ENCODE measurements around the gene MUC5AC. TPM values are rescaled to one million over a fixed set of nuclear protein-coding genes. Genes with fewer than 3 reads are reported as not detected.

MUC5AC gene
- total RNA-seq, 1 donor from 2014 or later, result not detected

DNA sequence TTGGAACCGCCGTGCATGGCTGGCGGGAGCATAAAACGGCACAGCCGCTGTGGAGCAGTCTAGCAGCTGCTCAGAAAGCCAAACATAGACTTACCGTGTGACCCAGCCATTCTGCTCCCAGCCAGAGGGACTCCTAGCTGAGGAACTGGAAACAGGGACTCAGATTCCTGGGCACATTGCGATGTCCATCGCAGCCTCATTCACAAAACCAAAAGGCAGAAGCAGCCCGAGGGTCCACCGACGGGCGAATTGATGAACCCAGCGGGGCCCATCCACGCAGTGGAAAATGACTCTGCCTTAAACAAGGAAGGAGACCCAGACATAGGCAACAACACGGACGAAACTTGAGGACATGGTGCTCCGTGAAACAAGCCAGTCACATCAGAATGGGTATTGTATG lies 59.4 kb downstream of the MUC5AC start:
- DNase-seq (ENCODE audit: low read depth), result no peak
- H3K27me3 ChIP-seq (ENCODE audit: control insufficient read depth, insufficient read depth, low read length), result peaks cover 3% of the 10 kb centered on the region
- no peaks in the 10 kb centered on the region for H3K36me3 ChIP-seq (ENCODE audit: control insufficient read depth, insufficient read depth, low read length)
- no peak overlapping the region for H3K4me3 ChIP-seq (ENCODE audit: low read depth, low read length)
- TF ChIP-seq, protein P1, sequence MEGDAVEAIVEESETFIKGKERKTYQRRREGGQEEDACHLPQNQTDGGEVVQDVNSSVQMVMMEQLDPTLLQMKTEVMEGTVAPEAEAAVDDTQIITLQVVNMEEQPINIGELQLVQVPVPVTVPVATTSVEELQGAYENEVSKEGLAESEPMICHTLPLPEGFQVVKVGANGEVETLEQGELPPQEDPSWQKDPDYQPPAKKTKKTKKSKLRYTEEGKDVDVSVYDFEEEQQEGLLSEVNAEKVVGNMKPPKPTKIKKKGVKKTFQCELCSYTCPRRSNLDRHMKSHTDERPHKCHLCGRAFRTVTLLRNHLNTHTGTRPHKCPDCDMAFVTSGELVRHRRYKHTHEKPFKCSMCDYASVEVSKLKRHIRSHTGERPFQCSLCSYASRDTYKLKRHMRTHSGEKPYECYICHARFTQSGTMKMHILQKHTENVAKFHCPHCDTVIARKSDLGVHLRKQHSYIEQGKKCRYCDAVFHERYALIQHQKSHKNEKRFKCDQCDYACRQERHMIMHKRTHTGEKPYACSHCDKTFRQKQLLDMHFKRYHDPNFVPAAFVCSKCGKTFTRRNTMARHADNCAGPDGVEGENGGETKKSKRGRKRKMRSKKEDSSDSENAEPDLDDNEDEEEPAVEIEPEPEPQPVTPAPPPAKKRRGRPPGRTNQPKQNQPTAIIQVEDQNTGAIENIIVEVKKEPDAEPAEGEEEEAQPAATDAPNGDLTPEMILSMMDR (IDR thresholded peaks at IDR 0.05; ENCODE audit: insufficient read depth, low read length, poor library complexity, severe bottlenecking), result no peak

DNA sequence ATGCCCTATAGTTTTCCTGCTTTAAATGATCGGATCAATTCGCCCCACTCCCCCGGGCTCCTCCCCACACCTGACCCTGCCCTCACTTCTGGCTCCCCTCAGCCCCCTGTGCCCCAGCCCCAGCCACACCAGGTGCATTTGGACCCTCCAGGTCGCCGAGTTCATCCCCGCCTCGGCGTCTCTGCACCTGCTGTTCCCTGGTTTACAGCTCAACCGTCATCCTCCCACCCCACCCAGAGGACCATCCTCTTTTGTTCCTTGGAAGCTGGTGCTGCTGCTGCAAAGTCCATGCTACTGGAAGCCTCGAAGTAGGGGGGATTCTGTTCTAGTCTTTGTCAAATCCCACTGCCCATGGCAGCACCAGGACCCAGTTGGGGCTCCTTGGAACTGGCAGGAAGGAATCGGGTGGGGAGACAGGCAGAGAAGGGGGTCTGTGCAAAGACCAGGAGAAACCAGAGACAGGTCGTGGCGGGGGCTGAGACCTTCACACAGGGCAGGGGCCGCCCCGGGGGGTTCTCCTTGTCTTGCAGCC lies 60.6 kb downstream of the MUC5AC start:
- no peak overlapping the region for H3K4me3 ChIP-seq (ENCODE audit: low read depth, low read length)
- peaks cover 3% of the 10 kb centered on the region for H3K27me3 ChIP-seq (ENCODE audit: control insufficient read depth, insufficient read depth, low read length)
- TF ChIP-seq, protein P1 (IDR thresholded peaks at IDR 0.05; ENCODE audit: insufficient read depth, low read length, poor library complexity, severe bottlenecking), result no peak
- DNase-seq (ENCODE audit: low read depth), result no peak
- no peaks in the 10 kb centered on the region for H3K36me3 ChIP-seq (ENCODE audit: control insufficient read depth, insufficient read depth, low read length)

DNA sequence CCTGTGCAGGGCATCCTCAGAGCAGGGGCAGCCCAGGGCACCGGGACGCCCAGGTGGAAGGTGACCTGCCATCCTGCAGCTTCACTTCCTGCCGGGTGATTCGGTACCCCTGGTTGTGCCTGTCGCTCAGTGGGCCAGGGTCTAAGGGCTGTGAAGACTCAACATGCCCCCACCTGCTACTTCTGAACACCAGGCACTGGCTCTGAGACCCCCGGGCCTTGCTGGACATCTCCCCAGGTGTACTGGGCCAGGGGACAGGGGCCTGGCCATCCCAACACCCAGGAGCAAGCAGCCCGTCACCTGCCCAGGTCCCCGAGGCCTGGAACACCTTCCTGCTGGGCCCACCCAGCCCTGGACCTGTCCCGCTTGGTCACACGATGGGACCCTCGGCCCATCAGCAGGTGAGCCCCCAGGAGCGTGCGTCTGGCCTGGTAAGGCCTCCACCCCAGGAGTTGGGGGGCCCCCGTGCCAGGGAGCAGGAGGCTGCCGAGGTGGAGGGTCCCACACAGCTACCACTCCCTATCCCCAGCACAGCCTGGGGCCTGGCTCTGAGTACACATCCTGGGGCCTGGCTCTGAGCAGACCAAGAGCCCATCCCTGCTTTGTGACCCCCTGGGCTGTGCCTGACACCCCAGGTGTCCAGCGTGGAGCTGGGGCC lies 61.2 kb downstream of the MUC5AC start:
- H3K27me3 ChIP-seq (ENCODE audit: control insufficient read depth, insufficient read depth, low read length), result peaks cover 5% of the 10 kb centered on the region
- H3K4me3 ChIP-seq (ENCODE audit: low read depth, low read length), result no peak overlapping the region
- no peaks in the 10 kb centered on the region for H3K36me3 ChIP-seq (ENCODE audit: control insufficient read depth, insufficient read depth, low read length)
- DNase-seq (ENCODE audit: low read depth), result no peak
- TF ChIP-seq, protein P1 (IDR thresholded peaks at IDR 0.05; ENCODE audit: insufficient read depth, low read length, poor library complexity, severe bottlenecking), result no peak

DNA sequence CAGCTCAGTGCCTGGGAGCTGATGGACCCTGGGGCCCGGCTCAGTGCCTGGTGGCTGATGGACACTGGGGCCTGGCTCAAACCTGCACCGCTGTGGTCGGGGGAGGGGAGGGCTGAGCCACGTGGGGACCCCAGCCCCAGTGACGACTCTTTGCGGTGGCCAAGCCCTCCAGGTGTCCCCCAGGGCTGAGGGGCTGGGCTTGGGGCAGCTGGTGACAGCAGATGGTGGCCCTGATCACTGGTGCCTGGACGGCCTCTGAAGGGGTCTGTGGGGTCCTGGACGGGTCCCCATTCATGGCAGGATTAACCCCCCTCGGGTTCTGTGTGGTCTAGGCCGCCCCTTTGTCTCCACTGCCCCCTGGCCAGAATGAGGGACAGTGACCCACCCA lies 61.7 kb downstream of the MUC5AC start:
- TF ChIP-seq, protein P1 (IDR thresholded peaks at IDR 0.05; ENCODE audit: insufficient read depth, low read length, poor library complexity, severe bottlenecking), result no peak
- no peak for DNase-seq (ENCODE audit: low read depth)
- Histone ChIP-seq H3K27me3 (ENCODE audit: control insufficient read depth, insufficient read depth, low read length) (peaks cover 5% of the 10 kb centered on the region), H3K4me3 (ENCODE audit: low read depth, low read length) (no peak overlapping the region), H3K36me3 (ENCODE audit: control insufficient read depth, insufficient read depth, low read length) (no peaks in the 10 kb centered on the region)

DNA sequence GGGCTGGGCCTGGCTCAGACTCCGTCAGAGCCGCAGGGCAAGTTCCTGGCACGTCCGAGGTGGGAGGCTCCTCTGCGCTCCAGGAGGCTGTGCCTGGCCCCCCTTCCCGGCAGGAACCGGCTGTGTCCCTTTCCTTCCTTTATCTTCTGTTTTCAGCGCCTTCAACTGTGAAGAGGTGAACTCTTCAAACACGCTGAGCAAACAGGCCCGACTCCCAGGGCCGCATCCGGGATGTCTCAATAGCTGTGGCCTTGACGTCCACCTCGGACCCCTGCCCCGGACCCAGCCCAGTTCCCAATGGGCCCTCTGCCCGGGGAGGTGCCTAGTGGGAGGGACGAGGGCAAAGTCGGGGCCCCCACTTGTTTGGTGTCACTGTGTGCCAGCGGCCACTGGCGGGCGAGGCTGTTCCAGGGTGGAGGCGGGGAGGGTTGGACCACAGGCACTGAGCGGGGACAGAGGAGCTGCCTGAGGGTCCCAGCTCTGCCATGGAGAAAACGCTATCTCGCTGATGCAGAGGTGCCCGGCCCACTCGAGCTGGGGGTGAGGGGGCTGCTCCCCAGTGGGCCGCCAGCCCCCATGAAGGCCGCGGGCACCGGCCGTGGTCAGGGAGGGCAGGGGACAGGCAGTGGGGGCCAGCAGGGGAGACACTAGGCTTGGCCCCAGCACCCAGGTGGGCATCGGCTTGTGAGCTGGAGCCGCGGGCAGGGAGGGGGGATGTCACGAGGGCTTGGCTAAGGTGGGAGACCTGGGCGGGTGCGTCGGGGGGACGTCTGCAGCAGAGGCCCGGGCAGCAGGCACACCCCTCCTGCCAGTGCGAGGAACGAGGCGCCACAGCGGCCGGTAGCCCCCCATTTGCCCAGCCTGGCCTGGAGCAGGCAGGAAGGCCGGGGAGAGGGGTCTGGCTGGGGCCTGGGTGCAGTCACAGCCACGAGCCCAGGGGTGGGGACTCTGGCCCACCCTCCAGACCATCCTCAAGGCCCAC lies 62.4 kb downstream of the MUC5AC start:
- peaks cover 7% of the 10 kb centered on the region for H3K27me3 ChIP-seq (ENCODE audit: control insufficient read depth, insufficient read depth, low read length)
- TF ChIP-seq, protein P1 (IDR thresholded peaks at IDR 0.05; ENCODE audit: insufficient read depth, low read length, poor library complexity, severe bottlenecking), result no peak
- no peak for DNase-seq (ENCODE audit: low read depth)

More for the DNA sequence above, 62.4 kb downstream of the MUC5AC start:
- Histone ChIP-seq H3K4me3 (ENCODE audit: low read depth, low read length) (no peak overlapping the region), H3K36me3 (ENCODE audit: control insufficient read depth, insufficient read depth, low read length) (no peaks in the 10 kb centered on the region)

All from kidney epithelial cell (primary cell).